HG02763 (cell line): ENCODE data around the gene NBPF3.
"Not testable (repeated sequence)": the region's sequence is repeated elsewhere in the genome, so short reads cannot be mapped to it uniquely, and the experiment has no call there.

Experiments
- ATAC-seq: cut with Tn5 transposase; IDR thresholded peaks from one replicate; pipeline ENCODE4 v1.9.1; 2021; ENCODE audit warnings: mild to moderate bottlenecking, moderate library complexity; ENCODE audit not compliant: unreplicated experiment

Gene NBPF3

DNA sequence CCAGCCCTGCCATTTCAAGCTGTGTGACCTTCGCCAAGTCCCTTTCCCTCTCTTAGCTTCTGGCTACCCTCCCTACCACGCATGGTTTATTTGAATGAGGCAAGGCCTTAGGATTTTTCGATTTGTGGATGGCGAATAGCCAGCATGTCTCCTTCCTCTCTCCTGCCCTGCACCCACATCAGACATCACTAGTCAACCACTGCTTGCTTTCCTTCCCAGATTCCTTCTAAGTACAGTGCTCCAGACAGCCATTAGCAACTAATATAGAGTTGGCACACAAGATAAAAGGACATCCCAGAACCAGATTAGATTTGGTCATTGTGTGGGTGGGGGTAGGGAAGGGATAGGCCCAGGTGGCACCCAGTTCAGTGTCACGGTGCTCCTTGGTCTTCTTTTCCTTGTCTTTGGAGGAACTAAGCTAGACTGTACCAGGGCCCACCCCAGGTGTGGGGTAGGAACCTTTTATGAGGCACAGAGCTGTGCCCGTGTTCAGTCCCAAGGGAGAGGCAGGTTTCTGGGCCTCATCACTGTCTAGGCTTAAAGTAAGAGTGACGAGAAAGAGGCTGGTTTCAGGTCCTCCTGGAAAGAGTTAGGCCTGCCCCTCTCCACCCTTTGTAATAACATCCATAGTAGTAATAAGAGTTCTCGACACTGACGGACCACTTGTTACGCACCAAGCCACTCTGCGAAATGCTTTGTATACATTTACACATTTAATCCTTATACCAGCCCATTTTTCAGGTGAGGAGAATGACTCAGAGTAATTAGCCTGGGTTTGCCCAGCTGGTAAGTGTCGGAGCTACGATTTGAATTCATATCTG is 77.9 kb downstream of the NBPF3 start:
- ATAC-seq, result no peak

DNA sequence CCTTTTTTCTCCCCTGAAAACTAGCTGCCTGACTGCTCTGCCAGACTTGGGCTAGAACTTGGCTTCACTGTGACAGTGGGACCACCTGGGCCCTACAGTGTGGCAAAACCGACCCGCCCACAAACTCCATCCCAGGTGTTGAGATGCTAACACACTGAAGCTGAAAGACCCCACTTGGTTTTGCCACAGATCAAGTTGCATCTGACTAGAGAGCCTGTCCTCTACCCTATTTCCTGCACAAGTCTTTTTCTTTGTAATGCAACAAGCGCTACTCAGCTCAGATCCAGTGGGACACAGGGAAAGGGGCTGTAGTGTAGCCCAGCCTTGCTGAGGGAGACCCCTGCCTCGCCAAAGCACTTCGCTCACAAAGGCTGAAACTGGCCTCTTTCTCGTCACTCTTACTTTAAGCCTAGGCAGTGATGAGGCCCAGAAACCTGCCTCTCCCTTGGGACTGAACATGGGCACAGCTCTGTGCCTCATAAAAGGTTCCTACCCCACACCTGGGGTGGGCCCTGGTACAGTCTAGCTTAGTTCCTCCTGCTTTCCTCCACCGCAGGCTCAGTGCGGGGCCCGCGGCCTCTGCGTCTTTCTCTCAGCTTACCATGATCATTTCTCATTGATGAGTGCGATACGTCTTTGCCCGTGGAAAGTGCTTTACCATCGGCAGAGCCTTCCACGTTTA is 79.0 kb downstream of the NBPF3 start:
- no peak for ATAC-seq

DNA sequence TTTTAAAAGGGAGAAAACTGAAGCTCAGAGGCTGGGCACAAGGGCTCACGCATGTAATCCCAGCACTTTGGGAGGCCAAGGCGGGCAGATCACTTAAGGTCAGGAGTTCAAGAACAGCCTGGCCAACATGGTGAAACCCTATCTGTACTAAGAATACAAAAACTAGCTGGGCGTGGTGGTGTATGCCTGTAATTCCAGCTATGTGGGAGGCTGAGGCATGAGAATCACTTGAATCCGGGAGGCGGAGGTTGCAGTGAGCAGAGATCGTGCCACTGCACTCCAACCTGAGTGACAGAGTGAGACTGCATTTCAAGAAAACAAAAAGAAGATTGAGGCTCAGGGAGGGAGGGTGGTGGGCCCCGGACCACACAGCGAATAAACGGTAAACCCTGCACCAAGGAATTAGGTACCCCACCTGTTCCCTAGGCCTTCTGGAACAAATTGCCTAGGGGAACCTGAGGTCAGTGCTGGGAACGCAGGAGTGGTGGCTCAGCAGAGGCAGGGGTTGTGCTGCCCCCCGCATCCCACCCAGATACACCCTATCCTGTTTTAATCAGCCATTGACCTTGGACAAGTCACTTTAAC is 79.6 kb downstream of the NBPF3 start:
- not testable (repeated sequence) for ATAC-seq

GRCh38 chr1:21520899-21521716 is 81.2 kb downstream of the NBPF3 start:
- ATAC-seq, result no peak

GRCh38 chr1:21521717-21522060 is 81.8 kb downstream of the NBPF3 start:
- ATAC-seq, result no peak

GRCh38 chr1:21522525-21523038 is 82.6 kb downstream of the NBPF3 start:
- ATAC-seq, result no peak

GRCh38 chr1:21523297-21523813 is 83.4 kb downstream of the NBPF3 start:
- ATAC-seq, result no peak

- no peak for ATAC-seq
Observed at GRCh38 chr1:21524220-21524619, 84.3 kb downstream of the NBPF3 start.

DNA sequence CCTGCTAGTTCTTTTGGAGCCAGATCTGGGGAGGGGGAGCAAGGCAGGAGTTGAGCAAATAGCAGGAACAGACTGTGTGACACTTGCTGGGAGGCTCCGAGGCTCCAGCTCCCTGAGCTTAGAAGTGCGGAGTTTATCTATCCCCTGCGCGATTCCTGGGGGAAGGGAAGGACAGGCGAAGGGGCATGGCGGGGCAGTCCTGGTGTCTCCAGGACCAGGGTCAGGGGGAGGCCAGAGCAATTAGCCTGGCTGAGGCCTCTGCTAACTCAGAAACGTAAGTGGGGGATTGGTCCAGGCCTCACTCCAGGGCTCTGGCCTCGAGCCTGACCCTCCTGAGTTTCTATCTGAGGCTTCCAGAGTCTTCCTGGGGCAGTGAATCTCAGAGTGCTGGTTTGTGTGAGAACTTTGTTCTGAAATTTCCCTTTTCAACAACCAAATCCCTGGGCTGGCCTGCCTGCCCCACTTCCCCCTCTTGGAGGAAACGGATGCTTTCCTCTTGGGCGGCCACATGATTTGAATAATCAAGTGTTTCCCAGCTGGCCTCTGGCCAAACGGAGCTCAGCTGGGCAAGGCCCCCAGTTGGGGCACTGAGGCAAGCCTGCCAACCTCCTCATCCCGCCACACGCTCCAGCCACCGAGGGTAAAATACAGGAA is 84.9 kb downstream of the NBPF3 start:
- ATAC-seq, result no peak

DNA sequence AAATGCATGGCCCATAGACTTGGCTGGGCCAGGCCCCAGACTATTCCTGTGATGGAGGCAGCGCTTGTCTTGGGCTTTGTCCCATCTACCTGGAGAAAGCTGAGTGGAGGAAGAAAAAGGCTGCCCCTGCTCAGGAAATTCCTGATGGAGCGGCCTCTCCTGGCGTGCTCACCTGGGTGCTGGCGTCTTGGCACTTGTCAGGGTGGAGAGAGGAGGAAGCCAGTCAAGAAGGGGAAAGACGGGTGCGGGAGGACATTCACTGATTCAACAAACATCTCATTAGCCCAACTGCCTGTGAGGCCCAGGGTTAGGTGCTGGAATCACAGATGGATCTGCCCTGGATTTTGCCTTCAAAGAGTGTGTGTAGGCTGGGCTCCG is 85.4 kb downstream of the NBPF3 start:
- no peak for ATAC-seq

DNA sequence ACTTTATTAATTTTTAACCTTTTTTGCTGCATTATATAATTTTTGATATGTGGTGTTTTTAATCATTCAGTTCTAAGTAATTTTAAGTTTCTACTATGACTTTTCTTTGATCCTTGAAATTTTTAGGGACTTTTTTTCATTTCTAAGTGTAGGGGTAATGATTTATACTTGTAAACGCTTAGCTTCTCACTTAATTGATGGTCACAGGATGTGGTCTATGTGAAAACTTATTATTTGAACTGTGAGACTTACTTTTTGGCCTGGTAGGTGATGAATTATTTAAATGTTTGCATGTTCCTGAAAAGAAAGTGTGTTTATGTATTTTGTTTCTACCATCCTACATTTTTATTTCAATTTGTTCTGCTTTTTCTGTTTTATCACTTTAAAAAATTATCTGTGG is 86.5 kb downstream of the NBPF3 start:
- no peak for ATAC-seq

DNA sequence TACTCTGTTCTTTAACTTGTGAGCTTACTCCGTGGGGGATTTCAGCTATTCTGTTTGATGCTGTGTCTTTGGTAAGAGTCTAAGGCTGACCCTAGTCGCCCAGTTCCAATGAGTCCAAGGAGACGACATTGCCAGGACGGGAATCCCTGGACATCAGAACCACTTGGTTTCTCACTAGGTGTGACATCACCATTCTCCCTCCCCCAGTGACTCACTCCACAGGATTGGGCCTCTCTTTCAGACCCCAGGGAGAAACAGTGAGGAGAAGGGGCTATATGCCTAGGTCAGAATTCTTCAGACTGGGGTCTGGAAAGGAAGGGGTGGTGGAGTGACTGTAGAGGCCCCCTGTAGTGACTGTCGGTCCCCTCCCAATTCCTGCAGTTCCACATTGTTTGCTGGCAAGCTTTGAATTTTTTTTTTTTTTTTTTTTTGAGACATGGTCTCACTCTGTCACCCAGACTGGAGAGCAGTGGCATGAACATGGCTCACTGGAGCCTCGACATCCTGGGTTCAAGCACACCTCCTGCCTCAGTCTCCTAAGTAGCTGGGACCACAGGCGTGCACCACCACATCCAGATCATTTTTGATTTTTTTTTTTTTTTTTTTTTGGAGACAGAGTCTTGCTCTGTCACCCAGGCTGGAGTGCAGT is 90.6 kb downstream of the NBPF3 start:
- no peak for ATAC-seq

DNA sequence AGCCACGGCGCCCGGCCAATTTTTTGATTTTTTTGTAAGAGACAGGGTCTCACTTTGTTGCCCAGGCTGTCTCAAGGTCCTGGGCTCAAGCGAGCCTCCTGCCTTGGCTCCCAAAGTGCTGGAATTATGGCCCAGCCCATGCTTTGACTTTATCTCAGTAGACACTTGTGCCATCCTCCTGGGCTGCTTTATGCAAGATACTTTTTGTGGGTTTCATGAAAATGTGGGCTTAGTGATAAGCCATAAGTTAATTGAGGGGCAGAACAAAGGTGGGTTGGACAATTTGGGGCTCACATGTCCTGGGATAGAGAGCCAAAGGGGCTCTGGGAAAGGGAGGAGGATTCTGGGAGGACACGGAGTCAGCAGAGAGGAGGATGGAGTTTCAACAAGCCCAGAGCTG is 91.3 kb downstream of the NBPF3 start:
- no peak for ATAC-seq

DNA sequence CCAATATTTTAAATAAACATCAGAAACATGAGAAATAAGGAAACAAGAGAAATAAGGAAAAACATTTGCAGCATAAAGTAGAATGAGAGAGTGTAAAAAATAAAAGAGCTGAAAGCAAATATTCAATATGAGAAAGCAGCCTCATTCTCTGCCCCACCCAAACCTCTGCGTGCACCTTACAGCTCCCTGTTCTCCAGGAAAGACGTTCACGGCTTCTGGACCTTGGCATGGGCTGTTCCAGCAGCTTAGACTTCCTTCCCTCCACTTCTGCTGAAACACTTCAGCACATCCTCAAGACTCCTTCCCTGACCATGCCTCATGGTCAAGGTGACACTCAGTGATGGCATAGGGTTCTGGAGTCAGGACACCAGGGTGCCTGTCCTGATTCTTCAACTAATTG is 92.6 kb downstream of the NBPF3 start:
- ATAC-seq, result no peak

DNA sequence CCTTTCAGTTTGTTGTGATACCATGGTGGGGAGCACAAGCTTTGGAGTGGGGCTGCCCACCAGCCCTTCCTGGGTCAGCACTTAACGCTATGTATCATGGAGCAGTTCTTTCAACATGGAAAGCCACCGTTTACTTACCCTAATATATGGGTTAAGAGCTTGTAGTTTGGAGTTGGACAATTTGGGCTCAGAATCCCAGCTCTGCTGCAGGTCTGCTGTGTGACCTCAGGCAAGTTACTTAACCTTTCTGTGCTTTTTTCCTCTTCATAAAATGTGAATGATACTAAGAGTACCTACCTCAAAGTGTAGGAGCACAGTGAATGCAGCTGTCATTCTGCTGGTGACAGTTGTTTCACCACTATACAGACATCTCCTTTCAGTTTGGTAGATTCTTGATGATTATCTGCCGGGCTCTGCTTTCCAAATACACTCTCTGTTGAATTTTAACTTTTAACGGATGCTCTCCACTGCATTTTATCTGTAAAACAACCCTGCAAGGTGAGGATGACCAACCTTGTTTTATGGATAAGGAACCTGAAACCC is 93.1 kb downstream of the NBPF3 start:
- ATAC-seq, result no peak

- no peak for ATAC-seq
Observed at GRCh38 chr1:21534146-21534545, 94.2 kb downstream of the NBPF3 start.
